Measurements from ENCODE around the gene BCL2L14. TPM values are rescaled to one million over a fixed set of nuclear protein-coding genes. Genes with fewer than 3 reads are reported as not detected.

Gene BCL2L14
- total RNA-seq, 2 experiments from 2014 or later = 0.28 to 0.38 TPM

- DNase-seq (no peak), ATAC-seq (ENCODE audit: poor library complexity) (no peak)
- no peaks in the 10 kb centered on the region for H3K36me3 Mint-ChIP-seq (ENCODE audit: low read depth)
- ChIA-PET CTCF (interaction anchor here (0.9 kb wide), 1 partner anchor 200 kb away, joined by 3 read pairs; no protein-coding TSS in a partner anchor), POLR2A (no interaction called here)
- no peaks in the 10 kb centered on the region for H3K9me3 Mint-ChIP-seq
- no peak for TF ChIP-seq CTCF (IDR thresholded peaks at IDR 0.05)
- H3K27ac Mint-ChIP-seq = no peak overlapping the region
- H3K4me3 Mint-ChIP-seq = no peak overlapping the region
- Histone ChIP-seq H3K4me3 (ENCODE audit: low read length) (no peak overlapping the region), H3K27me3 (ENCODE audit: control insufficient read depth in 1 of 2, insufficient read depth in 2 of 2, low read length in 2 of 2) (no peaks in the 10 kb centered on the region), H3K4me1 (ENCODE audit: insufficient read depth, low read length) (peaks cover 16% of the 10 kb centered on the region), H3K9me3 (ENCODE audit: control insufficient read depth in 1 of 2, insufficient read depth in 1 of 2, low read length in 2 of 2) (no peaks in the 10 kb centered on the region), H3K36me3 (ENCODE audit: insufficient read depth, low read length) (no peaks in the 10 kb centered on the region), H3K27ac (ENCODE audit: low read depth in 1 of 2, low read length in 2 of 2) (no peak overlapping the region)
- H3K4me1 Mint-ChIP-seq (ENCODE audit: low read depth) = peaks cover 17% of the 10 kb centered on the region
- H3K27me3 Mint-ChIP-seq = no peaks in the 10 kb centered on the region
- intact Hi-C loops (cut with DNase I, micrococcal nuclease) = loop anchor here in 1 of 2 experiments (10.0 kb wide), 1 partner anchor 222 kb away; no protein-coding TSS in a partner anchor
Observed at GRCh38 chr12:12036901-12037300, 33.8 kb upstream of the BCL2L14 start.

- intact Hi-C loops (cut with DNase I, micrococcal nuclease) = loop anchor here in 1 of 2 experiments (10.0 kb wide), 1 partner anchor 225 kb away; no protein-coding TSS in a partner anchor
- Histone ChIP-seq H3K9me3 (ENCODE audit: control insufficient read depth in 1 of 2, insufficient read depth in 1 of 2, low read length in 2 of 2) (no peaks in the 10 kb centered on the region), H3K27me3 (ENCODE audit: control insufficient read depth in 1 of 2, insufficient read depth in 2 of 2, low read length in 2 of 2) (no peaks in the 10 kb centered on the region), H3K27ac (ENCODE audit: low read depth in 1 of 2, low read length in 2 of 2) (no peak overlapping the region), H3K4me1 (ENCODE audit: insufficient read depth, low read length) (no peaks in the 10 kb centered on the region), H3K4me3 (ENCODE audit: low read length) (no peak overlapping the region), H3K36me3 (ENCODE audit: insufficient read depth, low read length) (no peaks in the 10 kb centered on the region)
- H3K27ac Mint-ChIP-seq = no peak overlapping the region
- H3K36me3 Mint-ChIP-seq (ENCODE audit: low read depth) = no peaks in the 10 kb centered on the region
- DNase-seq = no peak
- TF ChIP-seq CTCF (IDR thresholded peaks at IDR 0.05) = no peak
- CTCF ChIA-PET = no interaction called here
- POLR2A ChIA-PET = no interaction called here
- H3K4me1 Mint-ChIP-seq (ENCODE audit: low read depth) = no peaks in the 10 kb centered on the region
- H3K4me3 Mint-ChIP-seq = no peak overlapping the region
- ATAC-seq (ENCODE audit: poor library complexity) = no peak
- H3K9me3 Mint-ChIP-seq = no peaks in the 10 kb centered on the region
- H3K27me3 Mint-ChIP-seq = no peaks in the 10 kb centered on the region
Observed at GRCh38 chr12:12039897-12040296, 30.8 kb upstream of the BCL2L14 start.

GRCh38 chr12:12046401-12046800 lies 24.3 kb upstream of the BCL2L14 start:
- ChIA-PET CTCF (no interaction called here), POLR2A (no interaction called here)
- no peaks in the 10 kb centered on the region for H3K4me1 ChIP-seq (ENCODE audit: insufficient read depth, low read length)
- Mint-ChIP-seq H3K27ac (no peak overlapping the region), H3K36me3 (ENCODE audit: low read depth) (no peaks in the 10 kb centered on the region), H3K4me3 (no peak overlapping the region), H3K9me3 (no peaks in the 10 kb centered on the region), H3K4me1 (ENCODE audit: low read depth) (no peaks in the 10 kb centered on the region), H3K27me3 (no peaks in the 10 kb centered on the region)
- no peaks in the 10 kb centered on the region for H3K9me3 ChIP-seq (ENCODE audit: control insufficient read depth in 1 of 2, insufficient read depth in 1 of 2, low read length in 2 of 2)
- intact Hi-C loops (cut with DNase I, micrococcal nuclease) = no loop called here
- no peaks in the 10 kb centered on the region for H3K36me3 ChIP-seq (ENCODE audit: insufficient read depth, low read length)
- no peaks in the 10 kb centered on the region for H3K27me3 ChIP-seq (ENCODE audit: control insufficient read depth in 1 of 2, insufficient read depth in 2 of 2, low read length in 2 of 2)
- H3K27ac ChIP-seq (ENCODE audit: low read depth in 1 of 2, low read length in 2 of 2) = no peak overlapping the region
- ATAC-seq (ENCODE audit: poor library complexity) (no peak), DNase-seq (no peak)
- no peak for TF ChIP-seq CTCF (IDR thresholded peaks at IDR 0.05)
- H3K4me3 ChIP-seq (ENCODE audit: low read length) = no peak overlapping the region

Measured in CD4-positive, alpha-beta T cell (primary cell).